IPS-18c (cell line): ENCODE results near the gene CASK.
"Not testable (repeated sequence)": the region's sequence is repeated elsewhere in the genome, so short reads cannot be mapped to it uniquely, and the experiment has no call there.

Experiments
- H3K4me3 ChIP-seq: 2 replicates; pipeline ENCODE4 v1.7.0; 2013; ENCODE audit warnings: low read depth, mild to moderate bottlenecking, low read length, moderate library complexity; ENCODE audit not compliant: insufficient read depth
- H3K9me3 ChIP-seq: one replicate; pipeline ENCODE4 v1.6.1; 2013; ENCODE audit warnings: mild to moderate bottlenecking, low read length, moderate library complexity; ENCODE audit not compliant: control insufficient read depth, insufficient read depth

The CASK gene

DNA sequence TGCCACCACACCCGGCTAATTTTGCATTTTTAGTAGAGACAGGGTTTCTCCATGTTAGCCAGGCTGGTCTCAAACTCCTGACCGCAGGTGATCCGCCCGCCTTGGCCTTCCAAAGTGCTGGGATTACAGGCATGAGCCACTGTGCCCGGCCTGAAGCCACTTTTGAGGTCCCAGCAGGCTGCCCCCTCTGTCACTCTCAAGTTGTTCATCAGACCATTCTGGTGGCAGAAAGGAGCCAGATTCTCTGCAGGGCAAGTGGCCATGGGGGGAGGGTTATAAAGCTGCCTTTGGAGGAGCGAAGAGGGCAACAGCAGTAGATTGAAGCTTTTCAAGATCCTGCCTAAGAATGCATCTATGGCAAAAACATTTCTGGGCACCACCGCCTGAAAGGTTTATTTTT, 410.5 kb downstream of the CASK start:
- not testable (repeated sequence) for H3K4me3 ChIP-seq
- peaks cover 14% of the 10 kb centered on the region for H3K9me3 ChIP-seq

DNA sequence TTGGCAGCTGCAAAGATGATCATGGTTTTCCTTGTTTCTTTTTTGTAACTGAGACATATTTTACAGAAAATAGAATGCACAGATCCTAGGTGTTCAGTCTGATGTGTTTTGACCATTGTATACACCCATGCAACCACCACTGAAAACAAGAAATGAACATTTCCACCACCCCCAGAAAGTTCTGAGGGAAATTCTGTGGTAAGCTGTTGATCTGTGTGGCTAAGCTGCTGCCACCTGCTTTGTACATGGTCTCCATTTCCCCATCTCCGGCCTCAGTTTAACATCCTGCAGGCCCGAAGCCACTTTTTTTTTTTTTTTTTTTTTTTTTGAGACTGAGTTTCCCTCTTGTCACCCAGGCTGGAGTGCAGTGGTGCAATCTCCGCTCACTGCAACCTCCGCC, 411.0 kb downstream of the CASK start:
- no peak overlapping the region for H3K4me3 ChIP-seq
- H3K9me3 ChIP-seq, result peaks cover 14% of the 10 kb centered on the region

DNA sequence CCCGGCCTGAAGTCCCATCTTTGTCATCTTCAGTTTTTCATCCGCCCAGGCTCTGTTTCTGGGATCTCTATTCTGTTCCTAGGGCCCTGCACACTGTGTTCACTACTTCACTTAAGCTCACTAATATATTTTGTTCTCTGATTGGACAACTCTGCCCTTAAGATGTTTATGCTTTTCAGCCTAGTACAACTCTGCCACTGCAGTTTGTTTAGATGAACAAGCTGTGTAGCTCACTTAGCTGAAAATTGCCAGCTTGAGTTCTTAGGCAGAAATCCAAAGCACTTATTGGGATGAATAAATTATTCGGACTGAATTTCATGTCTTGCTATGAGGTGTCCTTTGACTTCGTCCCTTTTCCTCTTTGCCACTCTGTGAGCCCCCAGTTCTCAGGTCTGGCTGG, 415.4 kb downstream of the CASK start:
- H3K9me3 ChIP-seq, result peaks cover 7% of the 10 kb centered on the region
- no peak overlapping the region for H3K4me3 ChIP-seq

DNA sequence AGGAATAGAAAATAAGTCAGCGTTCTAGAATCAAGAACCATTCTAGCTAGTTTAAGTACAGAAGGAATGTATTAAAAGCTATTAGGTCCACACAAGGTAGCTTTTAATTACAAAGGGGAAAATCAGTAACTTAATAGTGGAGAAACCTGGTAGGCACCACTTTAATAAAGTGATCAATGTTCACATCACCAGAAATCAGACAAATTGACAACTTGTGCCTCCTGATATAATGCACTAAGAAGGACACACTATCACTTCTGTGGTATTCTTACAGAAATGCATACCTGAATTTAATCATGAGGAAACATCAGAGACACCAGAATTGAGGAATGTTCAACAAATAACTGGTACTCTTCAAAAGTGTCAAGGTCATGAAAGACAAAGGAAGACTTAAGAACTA, 421.4 kb downstream of the CASK start:
- no peak overlapping the region for H3K4me3 ChIP-seq
- peaks cover 5% of the 10 kb centered on the region for H3K9me3 ChIP-seq

DNA sequence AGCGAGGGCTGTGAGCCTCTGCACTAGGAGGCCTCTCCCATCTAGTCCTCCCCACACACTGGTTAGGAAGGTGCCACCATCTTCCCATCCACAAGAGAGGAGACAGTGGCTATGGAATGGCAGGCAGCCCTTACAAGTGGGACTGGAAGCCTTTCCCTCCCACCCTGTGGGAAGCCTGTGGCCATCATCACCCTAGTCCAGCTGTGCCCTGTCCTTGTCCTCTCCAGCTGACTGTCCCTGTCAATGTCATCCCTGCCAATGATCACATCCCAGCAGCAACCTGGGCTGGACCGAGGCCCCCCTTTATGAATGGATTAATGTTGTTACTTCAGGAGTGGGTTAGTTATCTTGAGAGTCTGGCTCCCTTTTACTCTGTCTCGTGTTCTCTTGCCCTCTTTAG, 423.4 kb downstream of the CASK start:
- H3K4me3 ChIP-seq, result no peak overlapping the region
- peaks cover 5% of the 10 kb centered on the region for H3K9me3 ChIP-seq

DNA sequence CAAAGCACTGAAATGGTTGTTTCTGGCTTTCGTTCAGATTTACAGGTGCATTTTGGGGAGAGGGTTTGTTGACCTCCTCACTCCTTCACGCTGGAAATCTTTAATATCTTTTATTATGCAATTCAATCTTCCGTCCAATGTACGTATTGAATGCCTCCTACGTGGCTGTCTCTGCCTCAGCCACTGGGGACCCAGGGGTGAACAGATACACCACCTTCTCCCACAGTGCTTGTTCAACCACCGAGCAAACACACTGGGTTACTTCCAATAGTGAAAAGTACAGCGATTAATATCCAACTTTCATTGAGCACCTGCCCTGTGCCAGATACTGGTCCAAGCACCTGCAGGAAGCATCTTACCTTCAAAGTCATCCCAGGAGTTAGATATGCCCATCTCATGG, 424.2 kb downstream of the CASK start:
- no peak overlapping the region for H3K4me3 ChIP-seq
- peaks cover 5% of the 10 kb centered on the region for H3K9me3 ChIP-seq

DNA sequence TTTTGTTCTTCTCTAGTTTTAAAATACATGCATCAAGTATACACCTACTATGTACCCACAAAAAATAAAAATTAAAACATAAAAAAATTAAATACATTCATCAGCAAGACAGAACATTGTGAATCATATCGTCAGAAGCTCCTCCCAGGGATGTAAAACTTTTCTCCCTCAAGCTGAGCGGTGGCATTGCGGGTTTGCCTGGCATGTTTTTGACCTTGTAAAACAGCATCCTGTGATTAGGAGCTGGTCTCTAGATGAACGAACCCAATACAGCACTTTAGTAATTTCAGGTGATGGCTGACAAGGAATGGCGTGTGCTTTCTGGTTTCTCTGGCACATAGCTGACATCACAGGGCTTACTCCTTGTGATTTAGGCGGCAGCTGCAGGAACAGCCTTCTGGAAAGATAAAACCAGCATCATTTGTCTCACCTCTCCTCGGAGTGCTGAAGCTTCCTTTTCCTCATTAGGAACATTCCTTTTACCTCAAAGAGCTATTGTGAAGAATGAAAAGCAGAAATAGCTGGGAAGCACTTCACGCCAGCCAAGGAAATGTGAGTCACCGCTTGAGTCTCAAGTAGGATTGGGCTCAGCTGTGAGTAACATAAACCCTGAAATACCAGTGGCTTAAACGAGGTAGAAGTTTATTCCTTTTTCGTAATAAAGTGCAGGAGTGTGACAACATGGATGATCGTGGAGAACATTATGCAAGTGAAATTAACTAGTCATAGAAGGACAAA, 431.9 kb downstream of the CASK start:
- peaks cover 2% of the 10 kb centered on the region for H3K9me3 ChIP-seq
- H3K4me3 ChIP-seq, result no peak overlapping the region

GRCh38 chrX:41490446-41490845, 432.9 kb downstream of the CASK start:
- Histone ChIP-seq H3K4me3 (no peak overlapping the region), H3K9me3 (peaks cover 2% of the 10 kb centered on the region)

GRCh38 chrX:41482154-41482850, 441.1 kb downstream of the CASK start:
- peaks cover 13% of the 10 kb centered on the region for H3K9me3 ChIP-seq
- H3K4me3 ChIP-seq, result no peak overlapping the region

GRCh38 chrX:41481264-41482109, 441.9 kb downstream of the CASK start:
- peaks cover 13% of the 10 kb centered on the region for H3K9me3 ChIP-seq
- H3K4me3 ChIP-seq, result no peak overlapping the region

DNA sequence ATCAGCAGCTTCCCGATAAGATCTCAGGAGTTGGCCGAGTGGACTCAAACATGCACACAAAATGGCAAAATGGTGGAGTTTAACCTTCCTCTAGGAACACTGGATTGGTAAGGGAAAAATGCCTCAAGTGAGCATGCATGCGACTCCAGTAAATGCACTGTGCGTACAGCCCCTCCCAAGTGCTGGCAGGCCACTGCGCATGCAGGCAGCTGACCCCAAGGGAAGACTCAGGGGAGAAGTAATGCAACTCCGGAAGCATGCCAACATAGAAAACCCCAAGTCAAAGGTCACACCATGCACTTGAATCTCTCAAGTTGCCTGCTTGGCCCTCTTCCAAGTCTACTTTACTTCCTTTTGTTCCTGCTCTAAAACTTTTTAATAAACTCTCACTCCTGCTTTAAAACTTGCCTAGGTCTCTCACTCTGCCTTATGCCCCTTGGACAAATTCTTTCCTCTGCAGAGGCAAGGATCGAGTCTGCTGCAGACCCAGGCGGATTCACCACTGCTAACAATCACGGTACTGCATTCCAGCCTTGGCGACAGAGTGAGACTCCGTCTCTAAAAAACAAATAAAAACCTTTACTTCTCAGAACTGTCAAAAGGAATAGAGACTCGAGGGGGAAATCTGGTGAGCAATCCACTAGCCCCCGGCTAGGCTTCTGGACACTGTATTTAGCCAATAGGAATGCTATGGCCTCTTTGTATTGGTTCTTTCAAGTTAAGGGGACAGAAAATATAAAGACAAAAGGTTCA, 442.7 kb downstream of the CASK start:
- Histone ChIP-seq H3K4me3 (no peak overlapping the region), H3K9me3 (peaks cover 13% of the 10 kb centered on the region)

DNA sequence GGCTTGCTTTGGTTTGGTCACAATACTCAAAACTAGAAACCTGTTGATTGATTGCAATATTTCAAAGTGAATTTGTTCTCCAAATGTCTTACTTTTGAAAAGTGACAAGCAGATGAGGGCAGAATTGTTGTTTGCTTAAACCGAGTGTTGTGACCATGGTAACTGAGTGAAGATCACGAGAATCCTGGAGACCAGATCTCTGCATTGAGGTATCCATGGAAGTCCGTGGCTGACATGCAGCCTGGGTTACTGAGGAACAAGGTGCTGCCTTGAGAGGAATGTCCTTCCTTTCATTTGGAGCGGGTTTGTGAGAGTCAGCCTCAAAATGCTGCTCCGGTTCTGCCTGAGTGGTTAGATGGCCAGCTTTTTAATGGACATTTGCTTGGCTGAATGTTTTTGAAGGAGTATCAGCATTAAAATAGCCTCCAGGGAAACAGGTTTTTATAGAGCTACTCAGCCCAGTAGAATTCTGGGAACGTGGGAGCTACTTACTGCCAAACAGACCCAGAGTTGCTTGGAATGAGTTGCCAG, 444.9 kb downstream of the CASK start:
- Histone ChIP-seq H3K9me3 (peaks cover 21% of the 10 kb centered on the region), H3K4me3 (no peak overlapping the region)

DNA sequence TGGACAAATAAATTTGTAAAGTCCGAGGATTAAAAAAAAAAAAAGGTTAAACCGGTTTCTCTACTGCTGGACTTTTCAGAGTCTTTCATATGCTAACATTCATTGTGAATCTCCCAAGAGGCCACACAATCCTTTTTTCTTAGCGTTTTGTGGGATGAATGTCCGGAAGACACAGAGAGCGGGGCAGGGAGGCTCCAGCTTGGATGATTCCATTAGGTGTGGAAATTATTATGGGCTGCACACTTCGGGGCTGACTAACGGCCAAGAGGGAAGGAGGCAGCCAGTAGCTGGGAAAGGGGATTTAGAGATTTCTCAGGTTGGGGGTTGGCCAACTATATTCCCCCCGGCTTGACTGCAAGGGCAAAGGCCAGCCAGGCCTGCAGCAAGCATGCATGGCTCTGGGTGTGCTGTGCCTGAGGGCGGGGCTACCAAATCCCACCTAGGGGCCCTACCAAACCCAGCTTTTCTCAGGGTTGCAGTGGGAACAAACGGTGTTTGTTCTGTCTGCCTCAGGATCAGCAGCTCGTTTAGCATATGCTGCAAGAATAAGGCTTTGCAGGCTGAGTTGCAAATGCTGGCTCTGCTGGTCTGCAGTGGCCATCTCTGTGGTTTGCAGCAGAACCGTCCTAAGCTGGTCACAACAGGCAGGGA, 447.6 kb downstream of the CASK start:
- Histone ChIP-seq H3K9me3 (peaks cover 22% of the 10 kb centered on the region), H3K4me3 (no peak overlapping the region)

DNA sequence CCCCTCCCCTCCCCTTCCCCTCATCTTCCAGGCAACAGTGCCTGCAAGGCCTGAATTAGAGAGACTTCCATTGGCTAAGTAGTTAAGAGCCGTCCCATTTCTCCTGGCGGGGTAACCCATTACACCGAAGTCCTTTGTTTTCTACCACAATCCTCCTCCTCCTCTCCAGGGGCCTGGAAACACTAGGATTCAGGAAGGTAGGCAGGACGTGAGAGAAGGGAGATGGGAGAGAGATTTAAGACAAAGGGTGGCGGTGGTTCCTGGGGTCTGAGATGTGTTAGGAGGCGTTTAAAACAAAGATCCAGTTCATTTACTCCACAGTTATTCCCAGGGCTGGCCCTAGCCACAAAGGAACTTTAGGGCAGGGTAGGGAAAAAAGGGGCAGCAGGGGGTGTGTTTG, 448.2 kb downstream of the CASK start:
- Histone ChIP-seq H3K9me3 (peaks cover 21% of the 10 kb centered on the region), H3K4me3 (no peak overlapping the region)

DNA sequence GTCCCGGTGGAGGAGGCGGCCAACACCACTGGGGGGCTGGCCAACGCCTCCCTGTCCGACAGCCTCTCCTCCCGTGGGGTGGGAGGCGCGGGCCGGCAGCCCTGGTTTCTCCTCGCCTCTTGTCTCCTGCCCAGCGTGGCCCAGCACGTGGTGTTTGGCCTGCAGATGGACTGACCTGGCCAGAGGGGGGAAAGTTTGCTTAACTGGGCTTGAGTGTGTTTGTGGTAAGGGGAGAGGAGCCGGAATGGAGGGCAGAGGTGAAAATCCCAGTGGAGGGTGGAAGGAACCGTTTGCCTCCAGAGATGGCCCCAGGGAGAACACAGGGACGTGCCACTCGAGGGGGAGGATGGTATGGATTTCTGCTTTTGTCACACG, 448.6 kb downstream of the CASK start:
- no peak overlapping the region for H3K4me3 ChIP-seq
- peaks cover 18% of the 10 kb centered on the region for H3K9me3 ChIP-seq

GRCh38 chrX:41473936-41474725, 449.2 kb downstream of the CASK start:
- peaks cover 18% of the 10 kb centered on the region for H3K9me3 ChIP-seq
- H3K4me3 ChIP-seq, result no peak overlapping the region
